Sigmoid colon (tissue), 4 donors: ENCODE measurements around the gene ARHGEF10L.

Source experiments
- CTCF ChIP-seq, 4 experiments: fragments of 450-650 bp in 3 of 4; fragments of 200-600 bp in 1 of 4; IDR thresholded peaks; one replicate each; pipeline ENCODE4 v1.5.1; 2016 to 2019; ENCODE audit warnings: antibody characterized with exemption in 4 of 4, mild to moderate bottlenecking in 3 of 4, moderate library complexity in 2 of 4
- EP300 ChIP-seq, 4 donors: sonication (generic); formaldehyde crosslinking; IDR thresholded peaks; one replicate each; pipeline ENCODE4 v1.6.1; 2017; ENCODE audit warnings: antibody characterized with exemption in 4 of 4

- TF ChIP-seq CTCF (IDR thresholded peaks at IDR 0.05), result no peak
- TF ChIP-seq EP300 (IDR thresholded peaks at IDR 0.05), result no peak
These were observed 151.6 kb downstream of the ARHGEF10L start for GRCh38 chr1:17690906-17691634.
